T-helper 2 cell treated with Interferon-gamma antibody and Interleukin-4, amounts not matched to agents 5 μg/mL and 100 μg/mL, for 36 hours (primary cell): ENCODE measurements around the gene ACKR1.
A peak's percentile ranks its signal among the peaks of the same experiment; 100 is the strongest.

Experiments used
- DNase-seq: peaks from one replicate; pipeline ENCODE4 v3.0.0; 2021; ENCODE audit warnings: low spot score
- H3K27ac Mint-ChIP-seq: one replicate; pipeline ENCODE4 v1.8.0; 2021; ENCODE audit warnings: mild to moderate bottlenecking, mixed read lengths
- H3K27me3 Mint-ChIP-seq: one replicate; pipeline ENCODE4 v1.8.0; 2021; ENCODE audit warnings: low read depth, mixed read lengths
- H3K36me3 Mint-ChIP-seq: one replicate; pipeline ENCODE4 v1.8.0; 2021; ENCODE audit warnings: low read depth, mixed read lengths
- H3K4me1 Mint-ChIP-seq: one replicate; pipeline ENCODE4 v1.8.0; 2021; ENCODE audit warnings: low read depth, mixed read lengths
- H3K4me3 Mint-ChIP-seq: one replicate; pipeline ENCODE4 v1.8.0; 2022; ENCODE audit warnings: mild to moderate bottlenecking, moderate library complexity, mixed read lengths
- H3K9me3 Mint-ChIP-seq: one replicate; pipeline ENCODE4 v1.8.0; 2021; ENCODE audit warnings: mixed read lengths

Gene ACKR1

GRCh38 chr1:159177272-159177907, 27.3 kb upstream of the ACKR1 start:
- Mint-ChIP-seq H3K9me3 (no peaks in the 10 kb centered on the region), H3K4me3 (no peak overlapping the region), H3K27ac (no peak overlapping the region), H3K27me3 (peaks cover 24% of the 10 kb centered on the region), H3K4me1 (peaks cover 2% of the 10 kb centered on the region), H3K36me3 (no peaks in the 10 kb centered on the region)
- DNase-seq, result peak; percentile 6

DNA sequence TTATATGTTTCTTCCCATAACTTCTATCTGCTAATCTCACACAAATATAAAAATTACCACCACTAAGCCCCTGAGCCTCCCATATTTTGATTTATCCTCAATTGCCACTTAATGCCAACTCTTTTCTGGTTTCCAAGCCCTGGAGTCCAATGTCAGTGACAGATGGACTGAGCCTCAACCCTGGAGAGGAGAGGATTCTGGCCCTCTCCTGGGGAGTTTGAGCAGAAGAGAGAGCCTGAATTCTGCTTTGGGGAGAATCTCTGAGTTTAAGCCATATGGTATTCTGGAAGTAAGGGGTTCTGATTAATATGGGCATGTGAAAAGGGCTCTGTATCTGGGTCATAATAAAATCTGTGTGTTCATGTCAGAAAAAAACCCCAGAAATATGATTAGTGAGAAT, 24.8 kb upstream of the ACKR1 start:
- no peaks in the 10 kb centered on the region for H3K9me3 Mint-ChIP-seq
- no peaks in the 10 kb centered on the region for H3K36me3 Mint-ChIP-seq
- no peak for DNase-seq
- peaks cover 9% of the 10 kb centered on the region for H3K27me3 Mint-ChIP-seq
- H3K4me1 Mint-ChIP-seq, result peaks cover 2% of the 10 kb centered on the region
- H3K4me3 Mint-ChIP-seq, result no peak overlapping the region
- H3K27ac Mint-ChIP-seq, result no peak overlapping the region

- Mint-ChIP-seq H3K27ac (no peak overlapping the region), H3K36me3 (no peaks in the 10 kb centered on the region), H3K9me3 (no peaks in the 10 kb centered on the region), H3K27me3 (peaks cover 9% of the 10 kb centered on the region), H3K4me3 (no peak overlapping the region), H3K4me1 (peaks cover 2% of the 10 kb centered on the region)
- DNase-seq, result no peak
Measured at GRCh38 chr1:159180516-159180915, 24.2 kb upstream of the ACKR1 start.

DNA sequence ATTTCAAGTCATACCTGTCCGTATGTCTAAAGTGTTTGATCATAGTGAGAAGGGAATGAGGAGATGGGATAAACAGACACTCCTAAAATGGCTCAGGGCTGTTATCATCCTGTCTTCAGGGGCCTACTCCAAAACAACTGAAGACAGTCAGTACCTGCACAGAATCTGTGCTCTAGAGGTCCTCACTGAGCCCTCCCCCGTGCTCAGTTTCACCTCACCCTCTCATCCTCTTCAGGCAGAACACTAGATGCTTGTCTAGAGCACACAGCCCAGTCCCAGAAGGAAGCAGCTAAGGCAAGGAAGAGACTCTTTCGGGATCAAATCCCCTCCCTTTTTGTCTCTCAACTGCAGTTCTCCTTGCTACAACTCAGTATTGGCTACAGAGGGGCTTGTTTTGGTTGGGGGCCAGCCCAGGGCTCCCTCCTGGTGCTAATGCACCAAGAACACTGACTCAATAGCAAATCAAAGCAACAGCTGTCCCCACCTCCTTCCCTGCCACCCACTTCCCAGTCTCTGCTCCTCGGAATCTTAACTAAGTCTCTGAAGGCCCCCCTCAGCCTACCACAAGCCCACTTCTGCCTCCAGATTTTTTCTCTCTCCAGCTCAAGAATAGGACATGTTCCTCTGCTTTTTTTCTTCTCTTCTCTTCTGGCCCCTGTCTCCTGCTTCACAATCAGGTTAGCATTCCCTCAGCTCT, 23.2 kb upstream of the ACKR1 start:
- Mint-ChIP-seq H3K27me3 (peaks cover 17% of the 10 kb centered on the region), H3K27ac (no peak overlapping the region), H3K36me3 (no peaks in the 10 kb centered on the region), H3K9me3 (no peaks in the 10 kb centered on the region), H3K4me1 (peaks cover 2% of the 10 kb centered on the region), H3K4me3 (no peak overlapping the region)
- no peak for DNase-seq

DNA sequence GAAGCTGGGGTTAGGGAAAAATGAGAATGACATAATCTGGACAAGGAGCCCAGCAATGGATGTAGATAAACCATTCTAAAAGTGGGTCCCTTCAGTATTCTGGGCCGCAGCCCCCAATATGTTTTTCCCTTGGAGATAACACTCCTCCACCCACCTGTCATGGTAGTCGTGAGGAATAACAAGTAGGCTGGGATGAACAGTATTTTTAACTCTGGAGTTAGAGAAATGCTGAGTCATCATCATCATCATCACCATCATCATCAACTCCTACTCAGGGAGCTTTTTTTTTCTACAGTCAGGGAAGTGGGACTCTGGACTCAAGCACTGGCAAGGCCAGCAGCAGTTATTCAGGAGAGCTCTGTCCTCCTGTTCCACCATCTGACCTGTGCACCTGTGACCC, 20.5 kb upstream of the ACKR1 start:
- Mint-ChIP-seq H3K36me3 (no peaks in the 10 kb centered on the region), H3K4me1 (no peaks in the 10 kb centered on the region), H3K9me3 (no peaks in the 10 kb centered on the region), H3K27ac (no peak overlapping the region), H3K27me3 (peaks cover 42% of the 10 kb centered on the region), H3K4me3 (no peak overlapping the region)
- DNase-seq, result no peak

- no peak for DNase-seq
Measured at GRCh38 chr1:159185121-159185520, 19.6 kb upstream of the ACKR1 start.

GRCh38 chr1:159187033-159187432, 17.6 kb upstream of the ACKR1 start:
- H3K4me1 Mint-ChIP-seq, result no peaks in the 10 kb centered on the region
- DNase-seq, result no peak
- peaks cover 54% of the 10 kb centered on the region for H3K27me3 Mint-ChIP-seq
- H3K4me3 Mint-ChIP-seq, result no peak overlapping the region
- H3K9me3 Mint-ChIP-seq, result no peaks in the 10 kb centered on the region
- no peaks in the 10 kb centered on the region for H3K36me3 Mint-ChIP-seq
- no peak overlapping the region for H3K27ac Mint-ChIP-seq

More at GRCh38 chr1:159185121-159185520, 19.6 kb upstream of the ACKR1 start:
- Mint-ChIP-seq H3K27me3 (peaks cover 51% of the 10 kb centered on the region), H3K9me3 (no peaks in the 10 kb centered on the region), H3K36me3 (no peaks in the 10 kb centered on the region), H3K4me3 (no peak overlapping the region), H3K4me1 (no peaks in the 10 kb centered on the region), H3K27ac (no peak overlapping the region)

GRCh38 chr1:159187647-159188374, 16.9 kb upstream of the ACKR1 start:
- H3K36me3 Mint-ChIP-seq, result no peaks in the 10 kb centered on the region
- DNase-seq, result no peak
- no peaks in the 10 kb centered on the region for H3K9me3 Mint-ChIP-seq
- no peak overlapping the region for H3K27ac Mint-ChIP-seq
- no peaks in the 10 kb centered on the region for H3K4me1 Mint-ChIP-seq
- no peak overlapping the region for H3K4me3 Mint-ChIP-seq
- H3K27me3 Mint-ChIP-seq, result peaks cover 54% of the 10 kb centered on the region

DNA sequence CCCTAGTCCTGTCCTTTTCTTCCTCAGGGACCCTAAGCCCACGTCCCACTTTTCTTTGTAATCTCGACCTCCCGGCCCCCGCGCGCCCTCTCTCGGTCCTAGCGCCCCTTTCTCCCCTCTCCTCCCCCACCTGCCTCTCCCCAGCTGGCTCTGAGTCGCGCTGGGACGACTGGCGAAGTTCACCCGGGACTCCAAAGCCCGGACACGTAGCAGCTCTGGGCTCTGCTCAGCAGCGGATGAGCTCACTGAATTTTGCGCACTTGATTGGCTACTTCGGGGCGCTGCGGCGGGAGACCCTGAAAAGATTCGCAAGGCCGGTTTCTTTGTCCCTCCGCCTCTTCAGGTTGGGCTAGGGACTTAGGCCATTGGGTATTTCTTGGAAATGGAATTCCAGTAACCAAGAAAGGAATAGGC, 16.3 kb upstream of the ACKR1 start:
- Mint-ChIP-seq H3K4me1 (no peaks in the 10 kb centered on the region), H3K4me3 (no peak overlapping the region), H3K9me3 (no peaks in the 10 kb centered on the region), H3K36me3 (no peaks in the 10 kb centered on the region), H3K27me3 (peaks cover 51% of the 10 kb centered on the region), H3K27ac (no peak overlapping the region)
- DNase-seq, result no peak

GRCh38 chr1:159190441-159190840, 14.2 kb upstream of the ACKR1 start:
- peaks cover 48% of the 10 kb centered on the region for H3K27me3 Mint-ChIP-seq
- H3K36me3 Mint-ChIP-seq, result no peaks in the 10 kb centered on the region
- H3K4me1 Mint-ChIP-seq, result no peaks in the 10 kb centered on the region
- H3K27ac Mint-ChIP-seq, result no peak overlapping the region
- no peak overlapping the region for H3K4me3 Mint-ChIP-seq
- no peak for DNase-seq
- no peaks in the 10 kb centered on the region for H3K9me3 Mint-ChIP-seq

DNA sequence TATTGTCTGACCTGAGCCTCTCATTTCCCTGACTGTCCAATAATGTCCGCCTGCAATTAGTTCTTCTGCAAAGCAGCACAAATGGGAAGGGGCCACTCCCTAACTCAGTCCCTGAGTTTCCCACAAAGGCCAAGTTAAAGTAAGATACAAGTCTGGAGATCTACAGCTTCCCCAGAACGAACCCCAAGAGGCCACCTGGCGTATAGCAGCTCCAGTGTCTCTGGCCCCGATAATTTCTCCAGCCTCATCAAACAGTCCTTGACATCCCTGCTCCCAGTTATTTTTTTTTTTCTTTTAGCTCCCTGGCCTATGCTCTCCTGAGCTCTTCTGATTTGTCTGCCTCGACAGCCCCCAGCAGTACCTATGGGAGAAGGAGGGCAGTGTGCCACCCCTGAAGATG, 8.1 kb upstream of the ACKR1 start:
- H3K27me3 Mint-ChIP-seq, result peaks cover 18% of the 10 kb centered on the region
- H3K4me3 Mint-ChIP-seq, result no peak overlapping the region
- no peak for DNase-seq
- no peaks in the 10 kb centered on the region for H3K36me3 Mint-ChIP-seq
- no peaks in the 10 kb centered on the region for H3K9me3 Mint-ChIP-seq
- H3K27ac Mint-ChIP-seq, result no peak overlapping the region
- H3K4me1 Mint-ChIP-seq, result peaks cover 2% of the 10 kb centered on the region

- peaks cover 23% of the 10 kb centered on the region for H3K27me3 Mint-ChIP-seq
- H3K27ac Mint-ChIP-seq, result no peak overlapping the region
- no peaks in the 10 kb centered on the region for H3K36me3 Mint-ChIP-seq
- peaks cover 2% of the 10 kb centered on the region for H3K4me1 Mint-ChIP-seq
- DNase-seq, result peak; percentile 31
- H3K4me3 Mint-ChIP-seq, result no peak overlapping the region
- H3K9me3 Mint-ChIP-seq, result no peaks in the 10 kb centered on the region
Measured at GRCh38 chr1:159197561-159198557, 6.8 kb upstream of the ACKR1 start.

GRCh38 chr1:159199901-159200300, 4.8 kb upstream of the ACKR1 start:
- H3K4me1 Mint-ChIP-seq, result peaks cover 2% of the 10 kb centered on the region
- no peaks in the 10 kb centered on the region for H3K36me3 Mint-ChIP-seq
- H3K27ac Mint-ChIP-seq, result no peak overlapping the region
- no peaks in the 10 kb centered on the region for H3K9me3 Mint-ChIP-seq
- no peak overlapping the region for H3K4me3 Mint-ChIP-seq
- H3K27me3 Mint-ChIP-seq, result peaks cover 30% of the 10 kb centered on the region
- no peak for DNase-seq
